Activated naive CD8-positive, alpha-beta T cell treated with anti-CD3 and anti-CD28 coated beads, Interleukin-2, amount 50 U/mL, for 16 hours (primary cell): ENCODE data around the gene ZCCHC7.

Experiments
- DNase-seq: peaks from one replicate; pipeline ENCODE4 v3.0.0-alpha.2; 2020; ENCODE audit warnings: low read depth, low spot score

ZCCHC7 gene

DNA sequence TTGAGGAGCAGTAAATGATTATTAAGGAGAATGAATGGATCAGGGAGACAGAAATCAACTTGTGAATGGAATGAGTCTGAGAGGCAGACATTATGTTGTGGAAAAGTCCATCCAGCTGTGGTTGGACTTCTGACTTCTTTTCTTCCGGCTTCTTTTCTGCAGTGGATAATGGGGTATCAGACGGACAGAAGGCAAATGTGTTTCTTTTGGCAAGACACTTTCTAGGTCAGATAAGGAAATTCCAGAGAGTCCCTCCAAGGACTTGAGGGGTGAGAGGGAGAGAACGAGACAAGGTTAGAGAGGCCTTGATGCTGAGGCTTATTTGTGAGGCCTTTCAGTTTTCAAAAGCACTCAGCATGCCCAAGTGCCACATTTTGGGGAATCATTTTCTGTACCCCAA is 285.0 kb downstream of the ZCCHC7 start:
- no peak for DNase-seq

GRCh38 chr9:37405764-37406380 is 285.5 kb downstream of the ZCCHC7 start:
- DNase-seq: no peak

GRCh38 chr9:37406603-37407401 is 286.4 kb downstream of the ZCCHC7 start:
- DNase-seq: no peak

DNA sequence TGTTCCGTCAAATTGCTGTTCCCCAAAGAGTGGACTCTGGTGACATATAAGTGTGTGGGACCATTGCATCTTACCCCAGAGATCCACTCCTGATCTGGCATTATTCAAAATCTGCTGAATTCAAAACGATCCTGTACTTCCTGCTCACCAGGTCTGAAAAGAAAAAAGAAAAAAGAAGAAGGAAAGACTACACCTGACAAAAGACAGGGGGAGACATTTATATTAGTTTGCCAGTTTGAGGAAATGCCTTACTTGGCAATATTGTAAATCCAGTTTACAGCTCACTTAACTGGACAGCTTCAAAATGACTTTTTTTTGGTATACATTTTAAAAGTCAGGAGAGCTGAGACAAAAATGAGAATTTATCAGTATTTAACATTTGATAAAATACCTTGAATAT is 287.1 kb downstream of the ZCCHC7 start:
- no peak for DNase-seq
